K562 (cell line): ENCODE data around the gene TMEM39A. TPM values are rescaled to one million over a fixed set of nuclear protein-coding genes. Genes with fewer than 3 reads are reported as not detected.

Experiments used
- AFF1 ChIP-seq, 2 experiments: fragments of 450-650 bp; IDR thresholded peaks; 2 replicates each; pipeline ENCODE4 v1.6.1; 2018; ENCODE audit warnings: mild to moderate bottlenecking in 2 of 2, low read depth in 1 of 2; ENCODE audit not compliant: partially characterized antibody in 2 of 2
- DPF2 ChIP-seq: fragments of 450-650 bp; IDR thresholded peaks from 2 replicates; pipeline ENCODE4 v1.6.1; 2016
- ESRRA ChIP-seq: fragments of 450-650 bp; IDR thresholded peaks from 2 replicates; pipeline ENCODE4 v1.6.1; 2014; ENCODE audit warnings: low read depth, mild to moderate bottlenecking, moderate library complexity, borderline replicate concordance
- ETV1 ChIP-seq: fragments of 450-650 bp; conservative IDR thresholded peaks from 2 replicates; pipeline ENCODE4 v1.6.1; 2016; ENCODE audit warnings: missing genetic modification characterization, control low read depth, low read depth, missing compliant biosample characterization
- L3MBTL2 ChIP-seq: fragments of 450-650 bp; IDR thresholded peaks from 2 replicates; pipeline ENCODE4 v1.6.1; 2016; ENCODE audit warnings: mild to moderate bottlenecking, moderate library complexity
- RCOR1 ChIP-seq, 2 experiments: IDR thresholded peaks; 2 replicates each; pipeline ENCODE4 v1.6.1; 2012; ENCODE audit warnings: low read depth in 2 of 2, low read length in 2 of 2, borderline replicate concordance in 1 of 2, improper control_type of control experiment in 1 of 2
- TAL1 ChIP-seq: fragments of 450-650 bp; IDR thresholded peaks from 2 replicates; pipeline ENCODE4 v1.6.1; 2016; ENCODE audit warnings: mild to moderate bottlenecking
- TBL1XR1 ChIP-seq, 2 experiments: IDR thresholded peaks; 2 replicates each; pipeline ENCODE4 v1.6.1; 2012; ENCODE audit warnings: improper control_type of control experiment in 2 of 2, low read length in 2 of 2, mild to moderate bottlenecking in 1 of 2
- TEAD4 ChIP-seq, 2 experiments: sonication (generic) in 1 of 2; formaldehyde crosslinking in 1 of 2; IDR thresholded peaks; 2 replicates each; pipeline versions ENCODE4 v1.6.1 to v1.8.0; 2012 to 2022; ENCODE audit warnings: borderline replicate concordance in 1 of 2, inconsistent platforms in 1 of 2, low read length in 1 of 2, mild to moderate bottlenecking in 1 of 2, missing genetic modification reagents in 1 of 2
- UBTF ChIP-seq, 2 experiments: IDR thresholded peaks; 2 replicates each; pipeline ENCODE4 v1.6.1; 2012; ENCODE audit warnings: improper control_type of control experiment in 2 of 2, low read depth in 2 of 2, low read length in 2 of 2, borderline replicate concordance in 1 of 2
- VEZF1 ChIP-seq: fragments of 200-800 bp; sonication (Bioruptor generic); IDR thresholded peaks from 2 replicates; pipeline ENCODE4 v1.6.1; 2017; ENCODE audit warnings: missing genetic modification characterization, missing compliant biosample characterization
- polyA plus RNA-seq, 8 experiments: library from polyadenylated mRNA; depleted of rRNA in 4 of 8; stranded (reverse) in 5 of 8; unstranded in 3 of 8; fragments of >200 nt; fragmentation: Nextera tagmentation in 2 of 8; fragmentation: Illumina TruSeq in 1 of 8; extraction: Ambion mirVana in 2 of 8; extraction: Trizol in 1 of 8; gene quantifications; 2 replicates each; pipeline versions ENCODE4 v1.2.1 to v1.2.3, GENCODE V29; 2011 to 2014; ENCODE audit warnings: inconsistent platforms in 1 of 8, missing spikeins in 1 of 8
- total RNA-seq, 7 experiments: library from RNA; depleted of rRNA in 6 of 7; stranded (reverse); fragments of >200 nt in 6 of 7; fragmentation: Illumina TruSeq in 2 of 7; extraction: Trizol in 2 of 7; gene quantifications; 2 replicates each; pipeline versions ENCODE4 v1.2.1 to v1.2.3, GENCODE V29; 2011 to 2021; ENCODE audit warnings: low replicate concordance in 1 of 7

TMEM39A gene
- total and polyA plus RNA-seq, 9 of the 15 experiments (the other 6 are each of a cell fraction or from before 2014, with no cell fraction given), result 12.0 to 41.5 (median 15.4) TPM

GRCh38 chr3:119508172-119508845 lies 44.9 kb upstream of the TMEM39A start (continued):
- no peak for TF ChIP-seq AFF1 (IDR thresholded peaks at IDR 0.05; ENCODE audit: low read depth in 1 of 2, partially characterized antibody in 2 of 2)
- 0 out of 4 replicates have a peak, but pooled peaks of 1 of the 2 experiments have one; percentile 42 for TF ChIP-seq UBTF (IDR thresholded peaks at IDR 0.05; ENCODE audit: borderline replicate concordance in 1 of 2, low read depth in 2 of 2, low read length in 2 of 2)
- TF ChIP-seq ESRRA, result peak; percentile 31; the same call in 1 of the 2 replicates
- TF ChIP-seq RCOR1 (IDR thresholded peaks at IDR 0.05; ENCODE audit: borderline replicate concordance in 1 of 2, low read depth in 2 of 2, low read length in 2 of 2), result peak in 1 of 2 experiments; percentile 36; a peak in 1 of 4 replicates
- TF ChIP-seq VEZF1 (CRISPR knock-in tag), result peak; percentile 38; the same call in 1 of the 2 replicates
- peak; percentile 14; the same call in 1 of the 2 replicates for TF ChIP-seq TEAD4 (IDR thresholded peaks at IDR 0.05; ENCODE audit: low read length)
- TF ChIP-seq TEAD4 (CRISPR knock-in tag; IDR thresholded peaks at IDR 0.05; ENCODE audit: borderline replicate concordance), result no peak
- peak; percentile 46 for TF ChIP-seq L3MBTL2
- TF ChIP-seq TAL1, result peak; percentile 9; the same call in 1 of the 2 replicates
- 0 out of 4 replicates have a peak, but pooled peaks of 1 of the 2 experiments have one; percentile 22 for TF ChIP-seq TBL1XR1 (IDR thresholded peaks at IDR 0.05; ENCODE audit: low read length in 2 of 2)
- peak; percentile 45 for TF ChIP-seq ETV1 (tag)
- TF ChIP-seq DPF2, result peak; percentile 50
